GM19324 (cell line): ENCODE results near the gene MGRN1.

Experiments used
- ATAC-seq: cut with Tn5 transposase; IDR thresholded peaks from one replicate; pipeline ENCODE4 v1.9.1; 2021; ENCODE audit warnings: mild to moderate bottlenecking, moderate library complexity; ENCODE audit not compliant: unreplicated experiment, low FRiP score

MGRN1 gene

GRCh38 chr16:4624015-4624826, at the start of gene MGRN1:
Gene MGRN1, plus strand, starts transcription at chr16:4624826. Its CDS starts 135 bp downstream, at chr16:4624961.
- ATAC-seq = peak; percentile 79

GRCh38 chr16:4574919-4575705, 49.5 kb upstream of the MGRN1 start:
- no peak for ATAC-seq

GRCh38 chr16:4576008-4576407, 48.6 kb upstream of the MGRN1 start:
- no peak for ATAC-seq

GRCh38 chr16:4578961-4579530, 45.6 kb upstream of the MGRN1 start:
- no peak for ATAC-seq

GRCh38 chr16:4580250-4580649, 44.4 kb upstream of the MGRN1 start:
- no peak for ATAC-seq

- no peak for ATAC-seq
Observed at GRCh38 chr16:4583906-4584305, 40.7 kb upstream of the MGRN1 start.

- no peak for ATAC-seq
Observed at GRCh38 chr16:4586291-4586690, 38.3 kb upstream of the MGRN1 start.

GRCh38 chr16:4588386-4588785, 36.2 kb upstream of the MGRN1 start:
- ATAC-seq = no peak

- ATAC-seq = no peak
Observed at GRCh38 chr16:4588961-4589360, 35.7 kb upstream of the MGRN1 start.

GRCh38 chr16:4591191-4591590, 33.4 kb upstream of the MGRN1 start:
- ATAC-seq = no peak

- ATAC-seq = no peak
Observed at GRCh38 chr16:4591706-4592470, 32.7 kb upstream of the MGRN1 start.

GRCh38 chr16:4593086-4593485, 31.5 kb upstream of the MGRN1 start:
- ATAC-seq = no peak

GRCh38 chr16:4594433-4595410, 29.9 kb upstream of the MGRN1 start:
- ATAC-seq = no peak

- ATAC-seq = no peak
Observed at GRCh38 chr16:4597174-4597573, 27.5 kb upstream of the MGRN1 start.

- no peak for ATAC-seq
Observed at GRCh38 chr16:4599037-4599436, 25.6 kb upstream of the MGRN1 start.

- ATAC-seq = no peak
Observed at GRCh38 chr16:4599545-4599944, 25.1 kb upstream of the MGRN1 start.

GRCh38 chr16:4601036-4601863, 23.4 kb upstream of the MGRN1 start:
- no peak for ATAC-seq

GRCh38 chr16:4601864-4602186, 22.8 kb upstream of the MGRN1 start:
- ATAC-seq = no peak

- no peak for ATAC-seq
Observed at GRCh38 chr16:4602331-4602730, 22.3 kb upstream of the MGRN1 start.
